Measurements from ENCODE around the gene ARPC2. TPM values are rescaled to one million over a fixed set of nuclear protein-coding genes. Genes with fewer than 3 reads are reported as not detected.

ARPC2 gene
- total and polyA plus RNA-seq, 7 donors = 150 to 274 (median 198) TPM

DNA sequence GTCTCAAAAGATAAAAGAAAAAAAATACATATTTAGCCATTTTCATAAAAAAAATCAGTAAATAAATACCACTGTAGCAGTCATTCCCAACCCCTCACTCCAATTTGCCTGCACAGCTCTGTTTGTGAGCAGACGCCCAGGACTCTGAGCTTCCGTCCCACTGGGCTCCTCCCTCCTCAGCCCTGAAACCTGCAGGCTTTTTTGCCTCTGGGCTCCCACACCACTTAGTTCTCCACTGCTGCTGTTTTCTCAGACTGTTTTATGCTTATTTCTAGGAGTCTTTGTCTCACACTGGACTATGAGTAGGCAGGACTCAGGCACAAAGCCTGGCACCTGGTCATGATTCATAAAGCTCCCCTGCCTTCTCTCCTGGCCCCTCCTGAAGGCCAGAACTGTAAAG is 44.1 kb upstream of the ARPC2 start:
- TF ChIP-seq, protein P1, sequence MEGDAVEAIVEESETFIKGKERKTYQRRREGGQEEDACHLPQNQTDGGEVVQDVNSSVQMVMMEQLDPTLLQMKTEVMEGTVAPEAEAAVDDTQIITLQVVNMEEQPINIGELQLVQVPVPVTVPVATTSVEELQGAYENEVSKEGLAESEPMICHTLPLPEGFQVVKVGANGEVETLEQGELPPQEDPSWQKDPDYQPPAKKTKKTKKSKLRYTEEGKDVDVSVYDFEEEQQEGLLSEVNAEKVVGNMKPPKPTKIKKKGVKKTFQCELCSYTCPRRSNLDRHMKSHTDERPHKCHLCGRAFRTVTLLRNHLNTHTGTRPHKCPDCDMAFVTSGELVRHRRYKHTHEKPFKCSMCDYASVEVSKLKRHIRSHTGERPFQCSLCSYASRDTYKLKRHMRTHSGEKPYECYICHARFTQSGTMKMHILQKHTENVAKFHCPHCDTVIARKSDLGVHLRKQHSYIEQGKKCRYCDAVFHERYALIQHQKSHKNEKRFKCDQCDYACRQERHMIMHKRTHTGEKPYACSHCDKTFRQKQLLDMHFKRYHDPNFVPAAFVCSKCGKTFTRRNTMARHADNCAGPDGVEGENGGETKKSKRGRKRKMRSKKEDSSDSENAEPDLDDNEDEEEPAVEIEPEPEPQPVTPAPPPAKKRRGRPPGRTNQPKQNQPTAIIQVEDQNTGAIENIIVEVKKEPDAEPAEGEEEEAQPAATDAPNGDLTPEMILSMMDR (IDR thresholded peaks at IDR 0.05) = no peak
- Histone ChIP-seq H3K27ac (no peak overlapping the region), H3K4me1 (no peaks in the 10 kb centered on the region), H3K4me3 (no peak overlapping the region), H3K27me3 (ENCODE audit: insufficient read depth in 3 of 3, low read length in 2 of 3) (peaks cover 0 to 6% (median 0%) of the 10 kb centered on the region in 3 donors), H3K36me3 (ENCODE audit: insufficient read depth in 1 of 2, low read depth in 1 of 2) (no peaks in the 10 kb centered on the region), H3K9me3 (no peaks in the 10 kb centered on the region)
- ATAC-seq (no peak), DNase-seq (no peak)
- intact Hi-C loops (cut with DNase I) = no loop called here
- WGBS, 3 donors = 71 to 89% (median 82%) methylated on average over 2 of the region's 2 CpGs

DNA sequence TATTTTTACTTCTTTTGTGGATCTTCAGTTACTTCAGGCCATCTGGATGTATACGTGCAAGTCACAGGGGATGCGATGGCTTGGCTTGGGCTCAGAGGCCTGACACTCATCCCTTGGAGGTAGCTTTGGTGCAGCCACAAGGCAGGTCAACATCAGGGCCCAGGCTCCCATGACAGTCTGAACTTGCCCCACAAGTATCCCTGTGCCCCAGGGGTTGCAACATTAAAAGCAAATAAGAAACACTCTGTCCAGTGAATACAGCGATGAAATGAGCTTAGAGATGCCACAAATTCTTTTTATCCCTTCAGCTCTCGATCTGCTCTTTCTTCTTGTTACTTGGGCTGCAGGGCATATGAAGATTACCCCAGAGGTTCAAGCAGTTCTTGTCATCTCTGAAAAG is 37.2 kb upstream of the ARPC2 start:
- H3K9me3 ChIP-seq = no peaks in the 10 kb centered on the region
- no peaks in the 10 kb centered on the region for H3K36me3 ChIP-seq (ENCODE audit: insufficient read depth in 1 of 2, low read depth in 1 of 2)
- H3K4me3 ChIP-seq = no peak overlapping the region
- 87 to 90% (median 88%) methylated on average over 4 of the region's 4 CpGs for WGBS, 3 donors
- no peaks in the 10 kb centered on the region for H3K27me3 ChIP-seq (ENCODE audit: insufficient read depth in 3 of 3, low read length in 2 of 3)
- ATAC-seq (no peak), DNase-seq (no peak)
- no peaks in the 10 kb centered on the region for H3K4me1 ChIP-seq
- no peak overlapping the region for H3K27ac ChIP-seq
- TF ChIP-seq, protein P1 (IDR thresholded peaks at IDR 0.05) = no peak
- intact Hi-C loops (cut with DNase I) = loop anchor here (10.0 kb wide), 1 partner anchor 215 kb away; the partner anchor contains the start of gene CTDSP1 (in 2 of the 2)

GRCh38 chr2:218180467-218181114 is 36.4 kb upstream of the ARPC2 start:
- WGBS, 3 donors = 59 to 66% (median 60%) methylated on average over 9 of the region's 9 CpGs
- intact Hi-C loops (cut with DNase I) = loop anchor here (10.0 kb wide), 1 partner anchor 214 kb away; the partner anchor contains the start of gene CTDSP1 (in 2 of the 2)
- H3K9me3 ChIP-seq = no peaks in the 10 kb centered on the region
- H3K27me3 ChIP-seq (ENCODE audit: insufficient read depth in 3 of 3, low read length in 2 of 3) = no peaks in the 10 kb centered on the region
- H3K27ac ChIP-seq = no peak overlapping the region
- no peak overlapping the region for H3K4me3 ChIP-seq
- H3K4me1 ChIP-seq = no peaks in the 10 kb centered on the region
- TF ChIP-seq, protein P1 (IDR thresholded peaks at IDR 0.05) = no peak
- no peak for ATAC-seq
- DNase-seq = no peak
- H3K36me3 ChIP-seq (ENCODE audit: insufficient read depth in 1 of 2, low read depth in 1 of 2) = no peaks in the 10 kb centered on the region

- no peaks in the 10 kb centered on the region for H3K36me3 ChIP-seq (ENCODE audit: insufficient read depth in 1 of 2, low read depth in 1 of 2)
- no peaks in the 10 kb centered on the region for H3K27me3 ChIP-seq (ENCODE audit: insufficient read depth in 3 of 3, low read length in 2 of 3)
- intact Hi-C loops (cut with DNase I) = loop anchor here (10.0 kb wide), 1 partner anchor 210 kb away; the partner anchor contains the start of gene CTDSP1 (in 2 of the 2)
- no peak overlapping the region for H3K4me3 ChIP-seq
- no peak for ATAC-seq
- peaks cover 14% of the 10 kb centered on the region for H3K4me1 ChIP-seq
- no peak for DNase-seq
- WGBS, 3 donors = 83 to 90% (median 84%) methylated on average over 1 of the region's 1 CpG
- no peak overlapping the region for H3K27ac ChIP-seq
- TF ChIP-seq, protein P1 (IDR thresholded peaks at IDR 0.05) = no peak
- H3K9me3 ChIP-seq = no peaks in the 10 kb centered on the region
Observed at GRCh38 chr2:218184331-218184730, 32.7 kb upstream of the ARPC2 start.

Data from psoas muscle (tissue), 8 donors.